T-helper 22 cell (primary cell): ENCODE data around the gene TBX15.

Source experiments
- DNase-seq: peaks from one replicate; pipeline ENCODE4 v3.0.0-alpha.2; 2020; ENCODE audit warnings: low read depth

Gene TBX15

DNA sequence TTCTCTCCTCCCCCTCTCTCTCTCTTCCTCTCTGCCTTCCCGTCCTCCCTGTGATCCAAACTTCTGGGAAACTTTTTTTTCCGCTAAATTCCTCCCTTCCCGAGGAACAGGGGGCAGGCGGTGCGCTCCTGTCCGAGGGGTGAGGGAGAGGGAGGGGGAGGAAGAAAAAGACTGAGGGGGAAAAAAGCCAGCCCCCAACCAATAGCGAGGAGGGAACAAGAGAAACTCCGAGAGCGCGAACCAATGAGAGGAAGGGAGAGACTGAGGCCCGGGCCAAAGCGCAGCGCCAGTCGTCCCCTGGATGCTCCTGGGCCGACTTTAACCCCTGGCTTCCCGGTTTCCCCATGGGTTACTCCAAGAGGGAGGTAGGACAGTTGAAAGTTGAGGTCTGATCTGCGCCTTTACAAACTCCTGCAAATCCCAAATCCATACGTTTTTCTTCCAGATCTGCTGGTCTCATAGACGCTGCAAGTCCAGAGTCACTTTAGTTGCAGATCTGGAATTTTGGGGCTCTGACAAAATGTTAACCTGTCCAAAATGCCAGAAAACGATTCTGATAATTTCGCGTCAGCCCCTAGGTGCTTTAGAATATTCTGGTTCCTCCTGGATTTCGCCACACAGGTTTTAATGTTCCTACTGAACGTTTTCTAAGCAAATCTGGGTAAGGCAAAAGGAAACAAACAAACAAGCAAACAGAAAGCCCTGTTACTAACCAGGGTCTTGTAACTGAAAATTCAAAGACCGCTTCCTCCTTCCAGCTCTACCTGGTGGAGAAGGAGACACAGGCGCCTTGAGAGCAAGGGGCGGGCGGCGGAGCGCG lies at the start of gene TBX15:
TBX15 (minus strand) TSS at position 158 of the 820 bp plus-strand sequence. CDS start 548 bp downstream, outside the sequence.
- DNase-seq = no peak

DNA sequence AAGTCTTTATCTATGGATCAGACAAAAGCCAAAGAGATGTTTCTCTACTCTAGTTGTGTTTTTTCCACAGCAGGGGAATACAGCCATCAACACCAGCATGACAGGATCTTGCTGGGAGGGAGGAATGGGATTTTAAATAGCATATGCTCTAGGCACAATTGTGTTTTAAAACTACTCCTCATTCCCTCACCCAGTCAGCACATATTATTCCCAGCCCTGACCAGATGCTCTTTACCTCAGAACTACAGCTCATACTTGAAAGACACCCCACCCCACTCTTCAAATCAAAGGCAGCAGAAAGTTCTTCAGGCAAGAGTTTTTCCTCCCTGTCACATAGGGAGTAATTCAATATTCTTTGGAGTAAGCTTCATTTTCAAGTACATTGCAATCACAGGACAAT lies 46.2 kb upstream of the TBX15 start:
- DNase-seq = no peak

DNA sequence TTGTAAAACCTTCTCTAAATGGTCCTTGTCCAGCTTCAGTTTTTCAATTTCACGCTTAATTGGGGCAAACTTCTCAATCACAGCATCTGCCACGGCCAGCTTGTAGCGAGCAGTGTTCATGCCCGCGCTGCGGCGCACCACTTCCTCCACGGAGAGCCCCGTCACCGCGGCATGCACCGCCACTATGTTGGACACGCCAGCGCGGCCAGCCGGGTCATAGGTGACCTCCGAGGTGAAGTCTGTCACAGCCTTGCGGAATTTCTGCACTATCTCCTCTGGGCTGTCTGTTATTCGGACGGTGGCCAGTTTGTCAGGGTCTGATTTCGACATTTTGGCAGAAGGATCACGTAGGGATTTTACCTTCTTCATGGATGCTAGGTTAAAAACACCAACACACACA lies 44.8 kb upstream of the TBX15 start:
- DNase-seq = no peak

DNA sequence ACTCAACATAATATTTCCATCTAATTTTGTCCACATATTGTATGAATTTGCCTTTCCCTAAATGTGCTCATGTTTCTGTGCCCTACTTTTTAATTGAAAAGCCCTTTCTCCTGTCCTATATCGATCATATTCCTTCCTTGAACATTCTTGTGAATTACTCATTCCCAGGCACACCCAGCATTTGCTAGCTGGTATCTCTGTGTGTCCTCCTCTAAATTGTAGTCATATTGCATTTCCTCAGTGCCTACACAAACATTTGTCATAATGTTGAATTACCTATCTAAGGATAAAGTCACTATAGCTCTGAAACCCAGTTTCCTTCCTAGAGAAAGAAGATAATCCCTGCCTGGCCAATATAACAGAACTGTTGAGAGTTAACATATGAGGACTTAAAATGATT lies 39.6 kb upstream of the TBX15 start:
- DNase-seq = no peak

DNA sequence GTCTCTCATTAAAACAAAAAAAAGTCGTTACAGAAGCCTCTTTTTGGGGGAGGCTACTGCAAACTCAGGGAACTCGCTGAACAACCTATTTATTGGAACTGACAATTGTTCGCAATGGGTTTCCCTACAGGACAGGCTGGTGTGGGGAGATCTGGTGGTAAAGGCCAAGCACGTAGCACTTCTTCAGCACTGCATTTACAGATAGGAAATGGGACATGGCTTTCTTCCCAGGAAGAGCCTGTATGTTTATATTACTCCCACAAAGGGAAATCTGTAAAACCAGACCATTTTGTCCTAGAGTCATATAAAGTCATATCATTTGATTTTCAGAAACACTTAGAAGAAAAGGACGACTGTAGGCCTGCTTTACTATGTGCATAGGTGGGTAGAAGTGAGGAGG lies 38.8 kb upstream of the TBX15 start:
- no peak for DNase-seq

DNA sequence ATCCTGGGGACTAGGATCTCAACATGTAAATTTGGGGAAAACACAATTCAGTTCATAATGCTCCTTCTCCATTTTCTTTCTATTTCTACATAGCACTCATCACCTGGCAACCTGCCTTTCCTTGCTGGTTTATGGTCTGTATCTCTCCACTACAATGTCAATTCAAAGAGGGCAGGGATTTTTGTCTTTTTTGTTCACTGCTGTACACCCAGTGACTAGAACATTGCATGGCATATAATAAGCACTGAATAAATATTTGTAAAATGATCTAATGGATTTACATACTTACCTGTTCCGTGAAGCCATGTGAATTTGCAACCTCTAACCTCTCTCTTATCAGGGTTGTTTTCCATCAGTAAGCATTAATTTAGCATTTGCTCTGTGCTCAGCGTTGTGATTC lies 27.4 kb upstream of the TBX15 start:
- no peak for DNase-seq

DNA sequence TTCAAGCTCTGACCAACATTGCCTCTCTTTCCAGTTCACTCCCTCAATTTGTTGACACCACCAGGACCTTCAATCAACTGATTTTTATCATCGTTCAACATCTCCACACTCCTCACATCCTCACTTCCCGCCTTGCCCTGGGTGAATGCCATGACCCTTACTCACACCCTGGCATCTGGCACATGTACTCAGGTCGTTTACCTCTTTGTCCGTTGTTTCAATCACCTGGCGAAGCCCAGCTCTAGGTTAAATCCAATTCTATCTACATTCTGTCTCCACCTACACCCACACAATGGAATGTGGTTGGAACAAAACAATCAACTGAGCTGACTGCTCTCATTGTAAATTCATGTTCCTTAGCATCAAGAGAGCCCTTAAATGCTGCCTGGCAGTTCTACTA lies 24.2 kb upstream of the TBX15 start:
- DNase-seq = no peak

DNA sequence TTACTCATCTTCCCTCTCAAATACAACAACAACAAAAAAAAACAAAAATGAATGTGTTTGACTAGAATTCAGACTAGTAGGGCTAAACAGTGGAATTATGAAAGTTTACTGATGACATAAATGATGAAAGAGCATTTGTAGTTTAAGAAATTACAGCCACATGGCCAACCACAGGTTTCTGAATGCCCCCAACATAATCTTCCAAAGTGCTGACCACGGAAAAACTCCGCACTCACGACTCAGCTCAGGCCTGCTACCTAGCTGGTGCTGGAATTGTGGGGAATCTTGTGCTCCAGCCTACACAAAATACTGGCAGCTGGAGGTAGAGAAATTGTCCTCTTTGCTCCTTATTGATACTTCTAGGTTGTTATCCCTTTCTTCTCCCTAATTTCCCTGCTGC lies 23.6 kb upstream of the TBX15 start:
- DNase-seq = no peak

DNA sequence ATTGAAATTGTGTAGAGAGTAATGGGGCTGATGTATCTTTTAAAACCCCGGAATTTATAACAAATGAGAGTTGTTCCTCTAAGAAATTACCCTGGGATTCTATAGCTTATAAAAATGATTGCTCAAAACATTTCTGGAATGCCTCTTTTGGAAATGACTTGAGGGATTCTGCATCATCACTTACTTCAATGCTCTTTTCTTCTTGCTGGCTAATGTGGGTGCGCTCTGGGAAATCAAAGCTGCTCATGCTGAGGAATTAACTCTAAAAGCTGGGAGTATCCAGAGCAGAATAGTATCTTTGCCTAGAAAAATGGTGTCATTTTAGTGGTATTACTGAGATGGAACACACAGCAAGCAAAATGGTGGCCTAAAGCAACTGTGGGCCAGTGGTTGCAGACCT lies 23.0 kb upstream of the TBX15 start:
- DNase-seq = no peak

DNA sequence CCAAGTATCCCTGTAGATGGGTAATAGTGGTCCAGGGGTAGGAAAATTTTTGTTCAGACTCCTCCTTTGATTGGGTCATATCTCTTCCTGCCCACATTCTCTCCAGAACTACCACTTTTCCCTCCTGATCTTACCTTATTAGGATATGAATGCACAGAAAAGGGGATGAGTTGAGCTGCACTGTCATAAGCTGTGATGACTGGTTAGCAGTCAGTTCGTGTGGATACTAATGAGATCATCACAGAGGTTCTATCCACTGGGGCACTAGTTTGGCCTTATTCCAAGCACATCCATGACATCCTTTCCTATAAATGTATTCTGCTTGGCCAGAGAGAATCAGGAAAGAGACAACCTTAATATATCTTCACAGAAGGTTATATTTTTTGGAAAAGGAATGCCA lies 22.1 kb upstream of the TBX15 start:
- no peak for DNase-seq

DNA sequence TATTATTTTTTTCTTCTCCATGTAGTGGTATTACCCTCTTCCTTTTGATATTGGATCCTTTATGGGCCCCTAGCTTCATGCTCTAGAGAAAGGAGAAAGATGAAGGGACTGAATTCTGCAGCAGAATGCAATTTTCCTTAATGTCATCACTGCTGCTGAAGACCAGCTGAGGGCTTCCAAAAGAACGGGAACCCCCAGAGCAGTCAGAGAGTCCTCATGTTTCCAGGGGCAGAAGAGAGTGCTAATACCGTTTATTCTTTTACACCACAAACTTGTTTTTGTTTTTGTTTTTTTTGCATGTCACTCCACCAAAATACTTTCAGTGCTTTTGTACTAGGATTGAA lies 21.1 kb upstream of the TBX15 start:
- no peak for DNase-seq

DNA sequence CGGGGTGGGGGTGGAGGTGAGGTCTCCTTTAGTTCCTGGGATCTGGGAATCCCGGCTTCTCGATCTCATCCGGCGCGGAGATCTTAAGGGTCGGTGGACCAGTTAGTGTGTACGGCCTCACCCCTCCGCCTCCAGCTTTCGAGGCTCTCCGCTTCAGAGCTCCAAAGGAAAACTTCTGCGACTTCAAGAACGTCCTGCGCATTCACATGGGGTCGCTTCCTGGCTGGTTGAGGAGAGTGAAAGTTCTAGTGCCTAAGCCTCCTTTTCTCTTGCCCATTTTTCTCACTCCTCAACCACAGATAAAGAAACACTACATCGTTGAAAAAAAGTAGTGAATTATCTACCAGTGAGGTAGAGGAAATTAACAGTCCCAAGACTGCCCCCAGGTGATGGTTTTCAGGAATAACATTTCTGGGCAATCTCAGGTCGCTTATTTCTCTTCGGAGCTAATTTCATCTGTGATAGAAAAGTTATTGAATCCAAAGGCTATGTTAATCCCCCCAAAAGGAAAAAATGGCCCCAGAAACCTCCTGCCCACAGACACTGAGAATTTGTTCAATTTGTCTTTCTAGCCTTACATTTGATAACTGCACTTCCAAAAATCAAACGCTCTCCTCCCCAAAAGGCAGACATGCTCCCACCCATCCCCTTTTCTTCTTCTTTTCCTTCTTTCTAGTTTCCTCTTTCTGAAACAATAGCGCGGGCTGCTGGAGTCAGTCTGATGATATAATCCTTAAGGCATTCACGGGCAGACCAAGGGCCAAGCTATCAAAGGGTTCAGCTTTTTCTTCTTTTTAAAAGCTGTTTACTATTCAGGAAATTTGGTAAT lies 20.6 kb upstream of the TBX15 start:
- no peak for DNase-seq

DNA sequence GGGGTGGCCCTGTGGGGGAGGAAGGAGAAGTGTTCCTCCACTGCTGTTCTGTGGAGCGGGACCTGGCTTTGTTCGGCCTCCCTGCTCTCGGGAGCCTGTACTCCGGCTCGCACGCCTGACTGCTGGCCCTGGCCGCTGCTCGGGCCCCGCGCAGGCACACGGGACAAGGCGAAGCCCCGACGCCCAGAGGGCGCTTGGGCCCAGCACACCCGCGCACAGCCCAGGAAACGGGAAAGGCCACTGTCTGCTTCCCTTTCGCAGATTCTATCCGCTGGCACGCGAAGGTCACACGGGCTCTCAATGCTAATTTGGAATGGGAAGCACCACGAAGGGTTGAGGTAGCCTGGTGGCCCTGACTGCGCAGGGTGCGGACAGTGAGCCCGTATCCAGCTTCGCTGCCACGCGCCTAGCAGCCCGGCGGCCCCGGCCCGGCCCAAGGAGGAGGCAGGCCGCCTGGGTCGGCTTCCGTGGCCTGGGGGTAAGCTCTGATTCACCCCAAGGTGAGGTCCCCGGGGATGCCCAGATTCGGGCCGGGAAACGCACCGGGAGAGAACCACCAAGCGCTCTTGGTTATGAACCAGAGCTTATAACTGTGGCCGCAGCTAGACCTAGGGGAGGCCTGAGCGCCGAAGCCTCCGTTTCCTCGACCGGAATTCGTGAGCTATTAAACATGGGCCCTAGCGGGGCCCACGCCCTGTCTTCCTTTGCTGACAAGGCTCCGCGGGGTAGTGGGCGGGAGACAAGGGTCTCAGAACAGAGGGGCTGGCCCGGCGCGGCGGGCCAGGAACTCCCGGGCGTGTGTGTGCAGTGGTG lies 19.7 kb upstream of the TBX15 start:
- no peak for DNase-seq

DNA sequence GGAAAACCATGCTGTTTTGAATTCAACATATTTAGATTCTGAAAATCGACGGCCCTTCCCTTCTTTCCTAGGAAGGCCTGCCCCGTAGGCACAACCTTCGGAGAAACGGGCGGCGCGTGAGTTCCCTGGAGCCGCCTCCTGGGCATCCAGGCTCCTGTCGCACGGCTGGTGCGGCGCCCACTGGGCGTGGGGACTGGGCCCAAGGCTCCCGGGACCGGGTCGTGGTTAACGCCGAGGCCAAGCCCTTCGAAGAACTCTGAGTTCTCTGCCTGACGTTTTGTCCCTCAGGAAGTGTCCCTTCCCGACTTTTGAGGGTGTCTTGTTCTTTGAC lies 19.2 kb upstream of the TBX15 start:
- DNase-seq = no peak

DNA sequence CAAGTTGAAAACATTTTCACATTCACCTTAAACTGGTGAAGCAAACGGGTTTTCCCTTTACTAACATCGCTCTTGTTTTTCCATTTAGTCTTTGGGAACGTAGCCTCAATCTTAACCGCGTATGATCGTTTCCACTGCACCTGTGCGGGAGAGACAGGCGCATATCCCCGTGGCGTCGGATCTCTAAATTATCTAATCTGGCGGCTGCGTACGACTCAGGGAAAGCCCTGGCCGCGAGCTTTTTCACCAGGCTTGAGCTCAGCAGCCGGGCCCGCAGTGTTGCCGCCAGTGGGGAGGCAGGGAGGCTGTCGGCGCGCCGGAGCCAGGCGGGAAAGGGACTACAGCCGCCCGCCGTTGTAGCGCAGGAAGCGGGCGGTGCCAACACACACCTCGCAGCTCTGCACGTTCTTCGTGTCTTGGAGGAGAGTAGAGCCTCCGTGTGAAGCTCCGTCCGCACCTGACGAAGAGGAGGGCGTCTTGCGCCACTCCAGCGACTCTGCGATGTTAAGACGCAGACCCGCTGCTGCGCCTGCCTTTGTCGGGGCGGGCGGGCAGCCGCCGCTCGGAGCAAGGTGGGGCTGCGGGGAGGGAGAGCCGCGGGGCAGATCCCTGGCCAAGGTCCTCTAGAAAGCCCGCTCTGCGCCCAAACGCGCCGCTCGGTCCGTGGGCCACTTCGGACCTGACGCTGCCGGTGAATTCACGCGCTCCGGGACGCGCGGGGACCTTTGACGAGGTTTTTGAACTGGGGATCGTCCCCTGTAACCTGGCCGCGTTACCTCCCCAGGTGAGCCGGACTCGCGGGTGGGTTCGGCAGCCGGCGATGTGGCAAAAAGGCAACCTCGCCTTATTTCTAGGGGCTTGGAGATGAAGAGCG lies 18.5 kb upstream of the TBX15 start:
- no peak for DNase-seq

DNA sequence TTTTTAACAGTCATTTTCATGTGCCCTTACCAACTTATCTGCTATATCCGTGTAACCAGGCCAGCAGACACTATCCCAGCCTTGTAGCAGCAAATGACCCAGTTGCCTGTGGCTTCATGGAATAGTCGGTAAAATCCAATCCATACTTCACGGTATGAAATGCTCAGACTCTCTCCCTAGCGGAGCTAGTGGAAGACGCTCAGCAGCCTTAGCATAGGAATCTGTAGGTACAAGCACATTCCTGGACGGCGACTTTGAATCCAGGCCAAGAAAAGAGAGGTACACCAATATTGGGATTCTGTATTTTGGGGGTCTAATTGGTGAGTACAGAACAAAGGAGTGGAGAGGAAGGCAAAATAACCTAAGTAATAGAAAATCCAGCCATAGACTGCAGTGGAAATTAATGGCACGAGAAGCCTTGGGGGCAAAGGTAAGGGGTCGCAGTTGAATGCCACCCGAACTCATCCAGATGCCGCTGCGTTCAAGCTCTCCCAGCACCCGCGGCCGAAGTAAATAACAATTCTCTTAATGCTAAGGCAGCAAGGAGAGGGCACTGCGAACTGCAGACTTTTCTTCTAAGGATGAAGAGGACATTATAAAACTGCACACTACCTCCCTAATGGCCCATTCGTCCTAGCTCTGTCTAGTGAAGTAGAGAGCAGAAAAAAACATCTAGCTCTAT lies 17.7 kb upstream of the TBX15 start:
- DNase-seq = no peak

DNA sequence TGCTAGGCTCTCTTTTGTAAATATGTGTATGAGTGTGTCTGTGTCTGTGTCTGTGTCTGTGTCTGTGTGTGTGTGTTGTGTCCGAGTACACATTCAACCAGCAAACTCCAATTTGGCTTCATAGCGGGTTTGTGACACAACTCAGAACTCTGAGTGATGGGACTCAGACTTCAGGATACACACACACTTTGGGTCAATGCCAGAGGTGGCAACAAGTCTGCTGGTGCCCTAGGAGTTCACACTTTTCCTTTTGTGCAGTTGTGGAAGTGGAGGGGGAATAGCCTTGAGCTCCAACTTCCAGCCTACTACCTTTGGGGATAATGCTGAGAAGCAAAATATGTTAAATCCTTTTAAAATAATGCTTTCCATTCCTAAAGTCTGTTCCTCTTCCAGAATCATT lies 16.6 kb upstream of the TBX15 start:
- no peak for DNase-seq

DNA sequence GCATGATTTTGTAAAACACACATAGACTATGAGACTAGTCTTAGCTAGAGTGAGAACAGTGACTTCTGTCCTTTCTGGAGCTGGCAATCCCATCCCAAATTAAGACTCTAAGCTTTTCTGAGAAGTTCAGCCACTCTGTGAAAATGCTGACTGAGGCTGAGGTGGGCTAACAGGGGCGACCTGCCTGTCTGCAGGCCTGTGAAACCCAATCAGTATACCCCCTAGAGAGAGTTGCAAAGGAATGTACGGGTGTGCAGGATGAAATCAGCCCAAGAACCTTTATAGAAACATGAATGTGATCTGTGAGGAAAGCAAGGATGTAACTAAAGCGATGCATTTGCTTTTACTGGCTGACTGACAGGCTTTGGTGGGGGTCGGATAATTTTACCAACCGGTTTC lies 16.0 kb upstream of the TBX15 start:
- DNase-seq = no peak

DNA sequence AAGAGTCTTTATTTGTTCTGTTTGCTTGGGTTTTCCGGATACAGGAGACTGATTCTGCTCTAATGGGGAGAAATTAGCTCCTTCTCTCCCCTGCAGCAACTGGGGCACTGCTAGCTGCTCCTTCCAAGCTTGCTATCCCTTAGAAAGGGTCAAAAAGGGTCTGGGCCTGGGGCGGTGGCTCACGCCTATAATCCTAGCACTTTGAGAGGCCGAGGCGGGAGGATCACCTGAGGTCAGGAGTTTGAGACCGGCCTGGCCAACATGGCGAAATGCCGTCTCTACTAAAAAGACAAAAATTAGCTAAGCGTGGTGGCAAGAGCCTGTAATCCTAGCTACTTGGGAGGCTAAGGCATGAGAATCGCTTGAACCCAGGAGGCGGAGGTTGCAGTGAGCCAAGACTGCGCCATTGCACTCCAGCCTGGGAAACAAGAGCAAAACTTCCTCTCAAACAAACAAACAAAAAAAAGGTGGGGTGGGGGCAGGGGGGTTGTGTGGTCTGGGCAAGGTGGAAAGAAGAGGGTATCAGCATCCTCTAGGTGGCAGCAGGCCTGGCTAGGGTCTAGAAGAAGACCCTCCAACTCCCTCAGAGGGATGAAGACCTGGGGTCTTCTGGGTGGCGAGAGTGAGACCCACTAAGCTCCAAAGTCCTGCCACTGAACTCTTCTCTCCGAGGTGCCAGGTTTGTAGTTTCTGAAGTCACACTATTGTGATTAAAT lies 15.4 kb upstream of the TBX15 start:
- no peak for DNase-seq

DNA sequence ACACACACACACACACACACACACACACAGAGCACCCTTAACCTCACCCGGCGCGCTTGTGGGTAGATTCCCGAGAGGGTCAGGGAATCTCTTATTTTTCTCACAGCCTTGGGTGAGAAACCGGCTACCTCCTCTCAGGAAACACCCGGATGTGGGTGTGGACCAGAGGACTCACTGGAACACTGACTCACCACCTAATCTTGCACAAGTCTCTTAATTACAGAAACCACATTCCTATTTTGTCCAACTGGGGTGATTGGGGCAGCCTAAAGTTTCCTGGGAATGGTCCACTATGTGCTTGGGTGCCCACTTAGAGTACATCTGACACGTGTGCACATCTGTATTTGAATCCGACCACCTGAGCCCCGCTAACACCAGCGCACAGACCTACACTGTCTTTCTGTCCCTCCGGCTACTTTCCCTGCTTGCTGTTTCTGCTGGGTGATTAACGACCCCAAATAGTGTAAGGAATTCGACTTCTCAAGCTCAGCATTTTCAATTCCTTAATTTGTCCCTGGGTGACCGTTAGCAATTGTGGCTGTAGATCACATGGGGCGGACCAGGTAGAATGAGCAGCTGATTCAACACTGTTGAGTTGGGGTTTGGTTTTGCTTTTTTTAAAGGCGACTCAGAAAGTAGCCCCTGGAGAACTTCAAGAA lies 14.0 kb upstream of the TBX15 start:
- DNase-seq = no peak
